GM23338 (cell line): Measurements from ENCODE around the gene IL36A. TPM values are rescaled to one million over a fixed set of nuclear protein-coding genes. Genes with fewer than 3 reads are reported as not detected.

Experiments
- ATAC-seq: fragments of 200-7000 bp; cut with Tn5 transposase; 3 replicates; pipeline ENCODE4 v1.9.1; 2020
- DNase-seq: peaks from one replicate; pipeline ENCODE4 v3.0.0-alpha.2; 2015; ENCODE audit warnings: low spot score
- H2AFZ ChIP-seq: fragments of 200-600 bp; sonication (generic); 2 replicates; pipeline ENCODE4 v1.8.0; 2016; ENCODE audit warnings: antibody characterized with exemption, mild to moderate bottlenecking, moderate library complexity
- H3F3A ChIP-seq: fragments of 200-600 bp; sonication (generic); replicated peaks from 2 replicates; pipeline ENCODE4 v1.8.0; 2017; ENCODE audit warnings: antibody characterized with exemption, mixed run types, low read depth
- H3K27ac ChIP-seq: fragments of 200-600 bp; sonication (generic); 2 replicates; pipeline ENCODE4 v1.6.1; 2016; ENCODE audit warnings: low read depth
- H3K27me3 ChIP-seq: fragments of 200-600 bp; sonication (generic); 2 replicates; pipeline ENCODE4 v1.8.0; 2016; ENCODE audit warnings: mild to moderate bottlenecking, mixed run types, moderate library complexity; ENCODE audit not compliant: insufficient read depth
- H3K36me3 ChIP-seq: fragments of 200-600 bp; sonication (generic); 2 replicates; pipeline ENCODE4 v1.8.0; 2016; ENCODE audit warnings: mild to moderate bottlenecking; ENCODE audit not compliant: insufficient read depth
- H3K4me1 ChIP-seq: fragments of 200-600 bp; sonication (generic); 2 replicates; pipeline ENCODE4 v1.8.0; 2016; ENCODE audit warnings: mild to moderate bottlenecking, moderate library complexity; ENCODE audit not compliant: insufficient read depth
- H3K4me2 ChIP-seq: fragments of 200-600 bp; sonication (generic); 2 replicates; pipeline ENCODE4 v1.7.1; 2017; ENCODE audit warnings: mixed run types
- H3K4me3 ChIP-seq: fragments of 200-600 bp; sonication (generic); 2 replicates; pipeline ENCODE4 v1.6.1; 2016; ENCODE audit warnings: mixed run types
- H3K79me2 ChIP-seq: fragments of 200-600 bp; sonication (generic); replicated peaks from 2 replicates; pipeline ENCODE4 v1.8.0; 2017; ENCODE audit warnings: mild to moderate bottlenecking; ENCODE audit not compliant: insufficient read depth
- H3K9me2 ChIP-seq: fragments of 200-600 bp; sonication (generic); 2 replicates; pipeline ENCODE4 v1.8.0; 2017; ENCODE audit not compliant: insufficient read depth
- H4K20me1 ChIP-seq: fragments of 200-600 bp; sonication (generic); replicated peaks from 2 replicates; pipeline ENCODE4 v1.8.0; 2017; ENCODE audit warnings: mild to moderate bottlenecking; ENCODE audit not compliant: insufficient read depth
- H3K27ac Mint-ChIP-seq: 2 replicates; pipeline ENCODE4 v1.8.0; 2020; ENCODE audit warnings: inconsistent platforms, mild to moderate bottlenecking, moderate library complexity, mixed read lengths
- H3K27me3 Mint-ChIP-seq: 3 replicates; pipeline ENCODE4 v1.8.0; 2022; ENCODE audit warnings: low read depth, mild to moderate bottlenecking, moderate library complexity, mixed read lengths, inconsistent platforms; ENCODE audit not compliant: insufficient read depth, poor library complexity
- H3K36me3 Mint-ChIP-seq: 3 replicates; pipeline ENCODE4 v1.8.0; 2021; ENCODE audit warnings: low read depth, mild to moderate bottlenecking, inconsistent platforms, moderate library complexity, mixed read lengths
- H3K4me1 Mint-ChIP-seq: 3 replicates; pipeline ENCODE4 v1.8.0; 2020; ENCODE audit warnings: mild to moderate bottlenecking, inconsistent platforms, mixed read lengths
- H3K4me3 Mint-ChIP-seq: 3 replicates; pipeline ENCODE4 v1.8.0; 2021; ENCODE audit warnings: moderate library complexity, mild to moderate bottlenecking, inconsistent platforms, mixed read lengths
- H3K9me3 Mint-ChIP-seq: 3 replicates; pipeline ENCODE4 v1.8.0; 2020; ENCODE audit warnings: moderate library complexity, mild to moderate bottlenecking, inconsistent platforms, mixed read lengths
- CREB1 ChIP-seq: fragments of 250-450 bp; sonication (Bioruptor Pico); IDR thresholded peaks from 2 replicates; pipeline ENCODE4 v1.5.0; 2020; ENCODE audit warnings: low read depth, mild to moderate bottlenecking, moderate library complexity
- EZH2 ChIP-seq: fragments of 200-600 bp; sonication (generic); IDR thresholded peaks from one replicate; pipeline ENCODE4 v1.8.0; 2017; ENCODE audit warnings: antibody characterized with exemption, mild to moderate bottlenecking, low read depth; ENCODE audit not compliant: unreplicated experiment
- EZH2phosphoT487 ChIP-seq: fragments of 200-600 bp; sonication (generic); IDR thresholded peaks from one replicate; pipeline ENCODE4 v1.8.1; 2018; ENCODE audit warnings: antibody characterized with exemption; ENCODE audit not compliant: unreplicated experiment
- JUNB ChIP-seq: IDR thresholded peaks from one replicate; pipeline ENCODE4 v1.6.1; 2016; ENCODE audit warnings: antibody characterized with exemption; ENCODE audit not compliant: unreplicated experiment
- NANOG ChIP-seq: IDR thresholded peaks from 2 replicates; pipeline ENCODE4 v1.6.1; 2016; ENCODE audit warnings: antibody characterized with exemption, borderline replicate concordance
- POLR2AphosphoS5 ChIP-seq: IDR thresholded peaks from 2 replicates; pipeline ENCODE4 v1.6.1; 2016; ENCODE audit warnings: antibody characterized with exemption, low read depth
- STAT1 ChIP-seq: IDR thresholded peaks from one replicate; pipeline ENCODE4 v1.6.1; 2016; ENCODE audit warnings: antibody characterized with exemption; ENCODE audit not compliant: unreplicated experiment
- ZNF114 ChIP-seq: fragments of 250-450 bp; sonication (Bioruptor Pico); IDR thresholded peaks from 2 replicates; pipeline ENCODE4 v1.5.0; 2020; ENCODE audit warnings: mild to moderate bottlenecking, moderate library complexity
- ZNF331 ChIP-seq: fragments of 250-450 bp; sonication (Bioruptor Pico); IDR thresholded peaks from 2 replicates; pipeline ENCODE4 v1.5.0; 2020; ENCODE audit warnings: low read depth, mild to moderate bottlenecking, moderate library complexity
- polyA plus RNA-seq: library from polyadenylated mRNA; unstranded; fragments of >200 nt; fragmentation: Nextera tagmentation; extraction: Ambion mirVana; gene quantifications from 2 replicates; pipeline ENCODE4 v1.2.1, GENCODE V29; 2016
- total RNA-seq: library from RNA; depleted of rRNA; stranded (reverse); fragments of >200 nt; shearing (Covaris generic); gene quantifications from 2 replicates; pipeline ENCODE4 v1.2.3, GENCODE V29; 2014
- TF ChIP-seq, protein P1 (sequence below): fragments of 250-450 bp; sonication (Bioruptor Pico); IDR thresholded peaks from 2 replicates; pipeline ENCODE4 v1.5.0; 2020; ENCODE audit warnings: mild to moderate bottlenecking, moderate library complexity
- TF ChIP-seq, protein P2 (sequence below): IDR thresholded peaks from one replicate; pipeline ENCODE4 v1.6.1; 2018; ENCODE audit warnings: antibody characterized with exemption; ENCODE audit not compliant: unreplicated experiment
- TF ChIP-seq, protein P3 (sequence below): IDR thresholded peaks from 2 replicates; pipeline ENCODE4 v1.6.1; 2016; ENCODE audit warnings: antibody characterized with exemption
- TF ChIP-seq, protein P4 (sequence below), 2 experiments: fragments of 200-600 bp in 1 of 2; sonication (generic) in 1 of 2; conservative IDR thresholded peaks; 2 replicates each; pipeline versions ENCODE4 v1.5.1 to v1.6.1; 2016 to 2017; ENCODE audit warnings: antibody characterized with exemption in 2 of 2, low read depth in 2 of 2, mild to moderate bottlenecking in 2 of 2, moderate library complexity in 1 of 2

The IL36A gene
- total and polyA plus RNA-seq, 2 experiments from 2014 or later, result not detected

DNA sequence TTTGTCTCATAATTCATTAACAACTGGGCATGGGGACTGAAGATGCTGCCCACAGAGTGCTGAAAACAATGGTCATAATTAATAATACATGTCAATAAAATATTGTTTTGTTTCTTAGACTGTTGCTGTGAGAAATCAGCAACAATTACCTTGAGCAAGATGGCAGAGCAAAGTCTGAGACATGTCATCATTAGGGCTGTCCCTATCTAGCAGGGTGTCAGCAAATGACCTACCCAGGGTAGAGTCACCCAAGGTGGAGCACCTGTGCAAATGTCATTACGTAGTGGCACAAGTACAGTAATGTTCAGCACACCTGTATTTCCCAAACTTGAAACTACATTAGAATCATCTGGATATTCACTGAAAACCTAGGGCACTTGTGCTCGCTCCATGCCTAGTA, 10.6 kb upstream of the IL36A start:
- no peaks in the 10 kb centered on the region for H3K27me3 ChIP-seq
- TF ChIP-seq NANOG (no peak), ZNF331 (CRISPR knock-in tag) (no peak), POLR2AphosphoS5 (no peak), CREB1 (CRISPR knock-in tag) (no peak), STAT1 (no peak), EZH2 (no peak), JUNB (no peak), EZH2phosphoT487 (no peak), ZNF114 (CRISPR knock-in tag) (no peak)
- TF ChIP-seq, protein P1, sequence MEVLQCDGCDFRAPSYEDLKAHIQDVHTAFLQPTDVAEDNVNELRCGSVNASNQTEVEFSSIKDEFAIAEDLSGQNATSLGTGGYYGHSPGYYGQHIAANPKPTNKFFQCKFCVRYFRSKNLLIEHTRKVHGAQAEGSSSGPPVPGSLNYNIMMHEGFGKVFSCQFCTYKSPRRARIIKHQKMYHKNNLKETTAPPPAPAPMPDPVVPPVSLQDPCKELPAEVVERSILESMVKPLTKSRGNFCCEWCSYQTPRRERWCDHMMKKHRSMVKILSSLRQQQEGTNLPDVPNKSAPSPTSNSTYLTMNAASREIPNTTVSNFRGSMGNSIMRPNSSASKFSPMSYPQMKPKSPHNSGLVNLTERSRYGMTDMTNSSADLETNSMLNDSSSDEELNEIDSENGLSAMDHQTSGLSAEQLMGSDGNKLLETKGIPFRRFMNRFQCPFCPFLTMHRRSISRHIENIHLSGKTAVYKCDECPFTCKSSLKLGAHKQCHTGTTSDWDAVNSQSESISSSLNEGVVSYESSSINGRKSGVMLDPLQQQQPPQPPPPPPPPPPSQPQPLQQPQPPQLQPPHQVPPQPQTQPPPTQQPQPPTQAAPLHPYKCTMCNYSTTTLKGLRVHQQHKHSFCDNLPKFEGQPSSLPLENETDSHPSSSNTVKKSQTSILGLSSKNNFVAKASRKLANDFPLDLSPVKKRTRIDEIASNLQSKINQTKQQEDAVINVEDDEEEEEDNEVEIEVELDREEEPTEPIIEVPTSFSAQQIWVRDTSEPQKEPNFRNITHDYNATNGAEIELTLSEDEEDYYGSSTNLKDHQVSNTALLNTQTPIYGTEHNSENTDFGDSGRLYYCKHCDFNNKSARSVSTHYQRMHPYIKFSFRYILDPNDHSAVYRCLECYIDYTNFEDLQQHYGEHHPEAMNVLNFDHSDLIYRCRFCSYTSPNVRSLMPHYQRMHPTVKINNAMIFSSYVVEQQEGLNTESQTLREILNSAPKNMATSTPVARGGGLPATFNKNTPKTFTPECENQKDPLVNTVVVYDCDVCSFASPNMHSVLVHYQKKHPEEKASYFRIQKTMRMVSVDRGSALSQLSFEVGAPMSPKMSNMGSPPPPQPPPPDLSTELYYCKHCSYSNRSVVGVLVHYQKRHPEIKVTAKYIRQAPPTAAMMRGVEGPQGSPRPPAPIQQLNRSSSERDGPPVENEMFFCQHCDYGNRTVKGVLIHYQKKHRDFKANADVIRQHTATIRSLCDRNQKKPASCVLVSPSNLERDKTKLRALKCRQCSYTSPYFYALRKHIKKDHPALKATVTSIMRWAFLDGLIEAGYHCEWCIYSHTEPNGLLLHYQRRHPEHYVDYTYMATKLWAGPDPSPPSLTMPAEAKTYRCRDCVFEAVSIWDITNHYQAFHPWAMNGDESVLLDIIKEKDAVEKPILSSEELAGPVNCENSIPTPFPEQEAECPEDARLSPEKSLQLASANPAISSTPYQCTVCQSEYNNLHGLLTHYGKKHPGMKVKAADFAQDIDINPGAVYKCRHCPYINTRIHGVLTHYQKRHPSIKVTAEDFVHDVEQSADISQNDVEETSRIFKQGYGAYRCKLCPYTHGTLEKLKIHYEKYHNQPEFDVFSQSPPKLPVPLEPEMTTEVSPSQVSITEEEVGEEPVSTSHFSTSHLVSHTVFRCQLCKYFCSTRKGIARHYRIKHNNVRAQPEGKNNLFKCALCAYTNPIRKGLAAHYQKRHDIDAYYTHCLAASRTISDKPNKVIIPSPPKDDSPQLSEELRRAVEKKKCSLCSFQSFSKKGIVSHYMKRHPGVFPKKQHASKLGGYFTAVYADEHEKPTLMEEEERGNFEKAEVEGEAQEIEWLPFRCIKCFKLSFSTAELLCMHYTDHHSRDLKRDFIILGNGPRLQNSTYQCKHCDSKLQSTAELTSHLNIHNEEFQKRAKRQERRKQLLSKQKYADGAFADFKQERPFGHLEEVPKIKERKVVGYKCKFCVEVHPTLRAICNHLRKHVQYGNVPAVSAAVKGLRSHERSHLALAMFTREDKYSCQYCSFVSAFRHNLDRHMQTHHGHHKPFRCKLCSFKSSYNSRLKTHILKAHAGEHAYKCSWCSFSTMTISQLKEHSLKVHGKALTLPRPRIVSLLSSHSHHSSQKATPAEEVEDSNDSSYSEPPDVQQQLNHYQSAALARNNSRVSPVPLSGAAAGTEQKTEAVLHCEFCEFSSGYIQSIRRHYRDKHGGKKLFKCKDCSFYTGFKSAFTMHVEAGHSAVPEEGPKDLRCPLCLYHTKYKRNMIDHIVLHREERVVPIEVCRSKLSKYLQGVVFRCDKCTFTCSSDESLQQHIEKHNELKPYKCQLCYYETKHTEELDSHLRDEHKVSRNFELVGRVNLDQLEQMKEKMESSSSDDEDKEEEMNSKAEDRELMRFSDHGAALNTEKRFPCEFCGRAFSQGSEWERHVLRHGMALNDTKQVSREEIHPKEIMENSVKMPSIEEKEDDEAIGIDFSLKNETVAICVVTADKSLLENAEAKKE (CRISPR knock-in tag), result no peak
- TF ChIP-seq, protein P2, sequence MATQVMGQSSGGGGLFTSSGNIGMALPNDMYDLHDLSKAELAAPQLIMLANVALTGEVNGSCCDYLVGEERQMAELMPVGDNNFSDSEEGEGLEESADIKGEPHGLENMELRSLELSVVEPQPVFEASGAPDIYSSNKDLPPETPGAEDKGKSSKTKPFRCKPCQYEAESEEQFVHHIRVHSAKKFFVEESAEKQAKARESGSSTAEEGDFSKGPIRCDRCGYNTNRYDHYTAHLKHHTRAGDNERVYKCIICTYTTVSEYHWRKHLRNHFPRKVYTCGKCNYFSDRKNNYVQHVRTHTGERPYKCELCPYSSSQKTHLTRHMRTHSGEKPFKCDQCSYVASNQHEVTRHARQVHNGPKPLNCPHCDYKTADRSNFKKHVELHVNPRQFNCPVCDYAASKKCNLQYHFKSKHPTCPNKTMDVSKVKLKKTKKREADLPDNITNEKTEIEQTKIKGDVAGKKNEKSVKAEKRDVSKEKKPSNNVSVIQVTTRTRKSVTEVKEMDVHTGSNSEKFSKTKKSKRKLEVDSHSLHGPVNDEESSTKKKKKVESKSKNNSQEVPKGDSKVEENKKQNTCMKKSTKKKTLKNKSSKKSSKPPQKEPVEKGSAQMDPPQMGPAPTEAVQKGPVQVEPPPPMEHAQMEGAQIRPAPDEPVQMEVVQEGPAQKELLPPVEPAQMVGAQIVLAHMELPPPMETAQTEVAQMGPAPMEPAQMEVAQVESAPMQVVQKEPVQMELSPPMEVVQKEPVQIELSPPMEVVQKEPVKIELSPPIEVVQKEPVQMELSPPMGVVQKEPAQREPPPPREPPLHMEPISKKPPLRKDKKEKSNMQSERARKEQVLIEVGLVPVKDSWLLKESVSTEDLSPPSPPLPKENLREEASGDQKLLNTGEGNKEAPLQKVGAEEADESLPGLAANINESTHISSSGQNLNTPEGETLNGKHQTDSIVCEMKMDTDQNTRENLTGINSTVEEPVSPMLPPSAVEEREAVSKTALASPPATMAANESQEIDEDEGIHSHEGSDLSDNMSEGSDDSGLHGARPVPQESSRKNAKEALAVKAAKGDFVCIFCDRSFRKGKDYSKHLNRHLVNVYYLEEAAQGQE, result no peak
- TF ChIP-seq, protein P3, sequence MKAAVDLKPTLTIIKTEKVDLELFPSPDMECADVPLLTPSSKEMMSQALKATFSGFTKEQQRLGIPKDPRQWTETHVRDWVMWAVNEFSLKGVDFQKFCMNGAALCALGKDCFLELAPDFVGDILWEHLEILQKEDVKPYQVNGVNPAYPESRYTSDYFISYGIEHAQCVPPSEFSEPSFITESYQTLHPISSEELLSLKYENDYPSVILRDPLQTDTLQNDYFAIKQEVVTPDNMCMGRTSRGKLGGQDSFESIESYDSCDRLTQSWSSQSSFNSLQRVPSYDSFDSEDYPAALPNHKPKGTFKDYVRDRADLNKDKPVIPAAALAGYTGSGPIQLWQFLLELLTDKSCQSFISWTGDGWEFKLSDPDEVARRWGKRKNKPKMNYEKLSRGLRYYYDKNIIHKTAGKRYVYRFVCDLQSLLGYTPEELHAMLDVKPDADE, result no peak
- TF ChIP-seq, protein P4, sequence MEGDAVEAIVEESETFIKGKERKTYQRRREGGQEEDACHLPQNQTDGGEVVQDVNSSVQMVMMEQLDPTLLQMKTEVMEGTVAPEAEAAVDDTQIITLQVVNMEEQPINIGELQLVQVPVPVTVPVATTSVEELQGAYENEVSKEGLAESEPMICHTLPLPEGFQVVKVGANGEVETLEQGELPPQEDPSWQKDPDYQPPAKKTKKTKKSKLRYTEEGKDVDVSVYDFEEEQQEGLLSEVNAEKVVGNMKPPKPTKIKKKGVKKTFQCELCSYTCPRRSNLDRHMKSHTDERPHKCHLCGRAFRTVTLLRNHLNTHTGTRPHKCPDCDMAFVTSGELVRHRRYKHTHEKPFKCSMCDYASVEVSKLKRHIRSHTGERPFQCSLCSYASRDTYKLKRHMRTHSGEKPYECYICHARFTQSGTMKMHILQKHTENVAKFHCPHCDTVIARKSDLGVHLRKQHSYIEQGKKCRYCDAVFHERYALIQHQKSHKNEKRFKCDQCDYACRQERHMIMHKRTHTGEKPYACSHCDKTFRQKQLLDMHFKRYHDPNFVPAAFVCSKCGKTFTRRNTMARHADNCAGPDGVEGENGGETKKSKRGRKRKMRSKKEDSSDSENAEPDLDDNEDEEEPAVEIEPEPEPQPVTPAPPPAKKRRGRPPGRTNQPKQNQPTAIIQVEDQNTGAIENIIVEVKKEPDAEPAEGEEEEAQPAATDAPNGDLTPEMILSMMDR (conservative IDR thresholded peaks at IDR 0.05; ENCODE audit: low read depth in 2 of 2), result no peak
- DNase-seq, result no peak
- H3K27ac ChIP-seq, result no peak overlapping the region
- Mint-ChIP-seq H3K27ac (no peak overlapping the region), H3K4me3 (no peak overlapping the region), H3K9me3 (peaks cover 23% of the 10 kb centered on the region), H3K36me3 (no peaks in the 10 kb centered on the region; the same call in 2 of the 3 replicates), H3K27me3 (peaks cover 2% of the 10 kb centered on the region), H3K4me1 (no peaks in the 10 kb centered on the region)
- no peaks in the 10 kb centered on the region for H4K20me1 ChIP-seq
- H3K79me2 ChIP-seq, result no peaks in the 10 kb centered on the region
- H3K4me1 ChIP-seq, result no peaks in the 10 kb centered on the region
- no peak overlapping the region for H3K4me3 ChIP-seq
- peaks cover 5% of the 10 kb centered on the region; the same call in 1 of the 2 replicates for H3K9me2 ChIP-seq
- no peak for ATAC-seq
- H2AFZ ChIP-seq, result no peak overlapping the region
- H3F3A ChIP-seq, result no peaks in the 10 kb centered on the region
- no peaks in the 10 kb centered on the region for H3K36me3 ChIP-seq
- H3K4me2 ChIP-seq, result no peak overlapping the region
